Hepatocyte (in vitro differentiated cells): ENCODE data around the gene TIMM44.

Source experiments
- EZH2 ChIP-seq: fragments of 200-600 bp; sonication (generic); IDR thresholded peaks from 2 replicates; pipeline ENCODE4 v1.6.1; 2016; ENCODE audit warnings: antibody characterized with exemption, mild to moderate bottlenecking, borderline replicate concordance
- EZH2phosphoT487 ChIP-seq: fragments of 200-600 bp; sonication (generic); IDR thresholded peaks from one replicate; pipeline ENCODE4 v1.6.1; 2018; ENCODE audit warnings: antibody characterized with exemption, mild to moderate bottlenecking, low read depth, moderate library complexity; ENCODE audit not compliant: unreplicated experiment, severe bottlenecking
- TF ChIP-seq, protein P1 (sequence below): fragments of 200-600 bp; sonication (generic); IDR thresholded peaks from 2 replicates; pipeline ENCODE4 v1.5.1; 2016; ENCODE audit warnings: antibody characterized with exemption, mild to moderate bottlenecking; ENCODE audit not compliant: poor library complexity

DNA sequence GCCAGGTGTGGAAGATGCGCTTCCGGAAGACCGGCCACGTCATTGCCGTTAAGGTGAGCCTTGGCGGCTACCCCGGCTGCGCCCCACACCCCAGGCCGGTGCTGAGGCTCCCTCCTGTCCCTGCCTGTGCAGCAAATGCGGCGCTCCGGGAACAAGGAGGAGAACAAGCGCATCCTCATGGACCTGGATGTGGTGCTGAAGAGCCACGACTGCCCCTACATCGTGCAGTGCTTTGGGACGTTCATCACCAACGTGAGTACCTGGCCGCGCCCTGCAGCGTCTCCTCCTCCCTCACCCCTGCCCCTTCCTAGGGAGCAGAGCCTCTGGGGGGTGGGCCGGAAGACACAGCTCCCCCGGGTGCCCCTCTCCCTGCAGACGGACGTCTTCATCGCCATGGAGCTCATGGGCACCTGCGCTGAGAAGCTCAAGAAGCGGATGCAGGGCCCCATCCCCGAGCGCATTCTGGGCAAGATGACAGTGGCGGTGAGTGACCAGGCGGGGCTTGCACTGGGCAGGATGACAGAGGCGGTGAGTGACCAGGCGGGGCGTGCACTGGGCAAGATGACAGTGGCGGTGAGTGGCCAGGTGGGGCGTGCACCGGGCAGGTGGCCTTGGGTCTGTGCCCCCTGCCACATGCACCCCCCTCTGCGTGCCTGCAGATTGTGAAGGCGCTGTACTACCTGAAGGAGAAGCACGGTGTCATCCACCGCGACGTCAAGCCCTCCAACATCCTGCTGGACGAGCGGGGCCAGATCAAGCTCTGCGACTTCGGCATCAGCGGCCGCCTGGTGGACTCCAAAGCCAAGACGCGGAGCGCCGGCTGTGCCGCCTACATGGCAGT is 32.9 kb downstream of the TIMM44 start:
- TF ChIP-seq EZH2, result no peak
- TF ChIP-seq, protein P1, sequence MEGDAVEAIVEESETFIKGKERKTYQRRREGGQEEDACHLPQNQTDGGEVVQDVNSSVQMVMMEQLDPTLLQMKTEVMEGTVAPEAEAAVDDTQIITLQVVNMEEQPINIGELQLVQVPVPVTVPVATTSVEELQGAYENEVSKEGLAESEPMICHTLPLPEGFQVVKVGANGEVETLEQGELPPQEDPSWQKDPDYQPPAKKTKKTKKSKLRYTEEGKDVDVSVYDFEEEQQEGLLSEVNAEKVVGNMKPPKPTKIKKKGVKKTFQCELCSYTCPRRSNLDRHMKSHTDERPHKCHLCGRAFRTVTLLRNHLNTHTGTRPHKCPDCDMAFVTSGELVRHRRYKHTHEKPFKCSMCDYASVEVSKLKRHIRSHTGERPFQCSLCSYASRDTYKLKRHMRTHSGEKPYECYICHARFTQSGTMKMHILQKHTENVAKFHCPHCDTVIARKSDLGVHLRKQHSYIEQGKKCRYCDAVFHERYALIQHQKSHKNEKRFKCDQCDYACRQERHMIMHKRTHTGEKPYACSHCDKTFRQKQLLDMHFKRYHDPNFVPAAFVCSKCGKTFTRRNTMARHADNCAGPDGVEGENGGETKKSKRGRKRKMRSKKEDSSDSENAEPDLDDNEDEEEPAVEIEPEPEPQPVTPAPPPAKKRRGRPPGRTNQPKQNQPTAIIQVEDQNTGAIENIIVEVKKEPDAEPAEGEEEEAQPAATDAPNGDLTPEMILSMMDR, result no peak
- no peak for TF ChIP-seq EZH2phosphoT487
